Natural killer cell treated with Interleukin-12 subunit alpha and Interleukin-12 subunit beta and Interleukin-15 and Interleukin-18, amount 100 ng/mL, for 72 hours (primary cell): ENCODE data around the gene UBL4B. TPM values are rescaled to one million over a fixed set of nuclear protein-coding genes. Genes with fewer than 3 reads are reported as not detected.

Experiments used
- ATAC-seq, 2 donors: fragments of 150-1000 bp; cut with Tn5 transposase in 1 of 2; sonication (Bioruptor Pico), chemical (Tn5 transposase) in 1 of 2; 2 replicates each; pipeline ENCODE4 v1.10.0; 2021
- DNase-seq: peaks from one replicate; pipeline ENCODE4 v3.0.0; 2022; ENCODE audit warnings: low spot score
- H3K27ac Mint-ChIP-seq, 2 donors: 1 replicate in 1 of 2; 2 replicates in 1 of 2; pipeline ENCODE4 v1.8.0; 2022; ENCODE audit warnings: mixed read lengths in 2 of 2, mild to moderate bottlenecking in 1 of 2, moderate library complexity in 1 of 2
- H3K27me3 Mint-ChIP-seq, 2 donors: 1 replicate in 1 of 2; 2 replicates in 1 of 2; pipeline ENCODE4 v1.8.0; 2022; ENCODE audit warnings: mixed read lengths in 2 of 2
- H3K36me3 Mint-ChIP-seq: one replicate; pipeline ENCODE4 v1.8.0; 2022; ENCODE audit warnings: mixed read lengths
- H3K4me1 Mint-ChIP-seq, 2 donors: 1 replicate in 1 of 2; 2 replicates in 1 of 2; pipeline ENCODE4 v1.8.0; 2022; ENCODE audit warnings: low read depth in 2 of 2, mixed read lengths in 2 of 2, mild to moderate bottlenecking in 1 of 2
- H3K4me3 Mint-ChIP-seq: one replicate; pipeline ENCODE4 v1.8.0; 2022; ENCODE audit warnings: mixed read lengths
- H3K9me3 Mint-ChIP-seq: 2 replicates; pipeline ENCODE4 v1.8.0; 2022; ENCODE audit warnings: mixed read lengths
- total RNA-seq, 2 donors: library from RNA; stranded (reverse); gene quantifications; one replicate each; pipeline ENCODE4 v1.2.3, GENCODE V29; 2022

Gene UBL4B
- not detected for total RNA-seq

- Mint-ChIP-seq H3K27me3 (peaks cover 32% of the 10 kb centered on the region in 2 donors), H3K27ac (no peak within 1 kb of the TSS), H3K36me3 (no peaks in the 10 kb centered on the region)
Observed at GRCh38 chr1:110112143-110112542, at the start of gene UBL4B. TSS of gene UBL4B (plus strand) at chr1:110112443. CDS start at chr1:110112535, 92 bp downstream.

GRCh38 chr1:110062612-110063011, 49.6 kb upstream of the UBL4B start:
- no peak for DNase-seq
- H3K9me3 Mint-ChIP-seq: no peaks in the 10 kb centered on the region
- H3K4me1 Mint-ChIP-seq: peaks cover 4 to 5% of the 10 kb centered on the region in 2 donors
- peaks cover 9 to 14% of the 10 kb centered on the region in 2 donors for H3K27me3 Mint-ChIP-seq
- ATAC-seq: no peak
- H3K36me3 Mint-ChIP-seq: peaks cover 6% of the 10 kb centered on the region
- H3K4me3 Mint-ChIP-seq: no peak overlapping the region
- no peak overlapping the region for H3K27ac Mint-ChIP-seq

More at GRCh38 chr1:110112143-110112542, at the start of gene UBL4B:
- H3K9me3 Mint-ChIP-seq: no peaks in the 10 kb centered on the region
- DNase-seq (peak; percentile 25), ATAC-seq (no peak)
- peaks cover 0 to 3% of the 10 kb centered on the region in 2 donors for H3K4me1 Mint-ChIP-seq
- no peak within 1 kb of the TSS for H3K4me3 Mint-ChIP-seq

GRCh38 chr1:110063781-110064180, 48.5 kb upstream of the UBL4B start:
- DNase-seq (no peak), ATAC-seq (no peak)
- Mint-ChIP-seq H3K36me3 (peaks cover under 1% of the 10 kb centered on the region), H3K27me3 (peaks cover 14 to 22% of the 10 kb centered on the region in 2 donors), H3K4me3 (no peak overlapping the region), H3K27ac (no peak overlapping the region), H3K9me3 (no peaks in the 10 kb centered on the region), H3K4me1 (peaks cover 9 to 11% of the 10 kb centered on the region in 2 donors)

GRCh38 chr1:110064576-110065337, 47.5 kb upstream of the UBL4B start:
- H3K4me1 Mint-ChIP-seq: peaks cover 9 to 12% of the 10 kb centered on the region in 2 donors
- peaks cover 14 to 24% of the 10 kb centered on the region in 2 donors for H3K27me3 Mint-ChIP-seq
- no peak overlapping the region for H3K4me3 Mint-ChIP-seq
- no peak overlapping the region for H3K27ac Mint-ChIP-seq
- ATAC-seq: no peak
- no peak for DNase-seq
- H3K36me3 Mint-ChIP-seq: no peaks in the 10 kb centered on the region
- no peaks in the 10 kb centered on the region for H3K9me3 Mint-ChIP-seq

GRCh38 chr1:110065841-110066240, 46.4 kb upstream of the UBL4B start:
- ATAC-seq: no peak
- Mint-ChIP-seq H3K4me1 (peaks cover 5 to 7% of the 10 kb centered on the region in 2 donors), H3K27me3 (peaks cover 16 to 24% of the 10 kb centered on the region in 2 donors), H3K9me3 (no peaks in the 10 kb centered on the region), H3K36me3 (no peaks in the 10 kb centered on the region), H3K27ac (no peak overlapping the region), H3K4me3 (no peak overlapping the region)
- no peak for DNase-seq

GRCh38 chr1:110067479-110067892, 44.8 kb upstream of the UBL4B start:
- H3K27ac Mint-ChIP-seq: no peak overlapping the region

GRCh38 chr1:110067893-110068645, 44.2 kb upstream of the UBL4B start:
- H3K27ac Mint-ChIP-seq: no peak overlapping the region

More at GRCh38 chr1:110067479-110067892, 44.8 kb upstream of the UBL4B start:
- peaks cover 7 to 8% of the 10 kb centered on the region in 2 donors for H3K4me1 Mint-ChIP-seq
- H3K27me3 Mint-ChIP-seq: peaks cover 29 to 36% of the 10 kb centered on the region in 2 donors
- H3K4me3 Mint-ChIP-seq: no peak overlapping the region
- no peaks in the 10 kb centered on the region for H3K36me3 Mint-ChIP-seq
- H3K9me3 Mint-ChIP-seq: no peaks in the 10 kb centered on the region
- ATAC-seq: no peak
- no peak for DNase-seq

GRCh38 chr1:110068646-110069403, 43.4 kb upstream of the UBL4B start:
- Mint-ChIP-seq H3K36me3 (no peaks in the 10 kb centered on the region), H3K27me3 (peaks cover 38 to 39% of the 10 kb centered on the region in 2 donors), H3K4me3 (peak overlapping the region; percentile 78), H3K9me3 (no peaks in the 10 kb centered on the region), H3K27ac (no peak overlapping the region), H3K4me1 (peaks cover 7 to 8% of the 10 kb centered on the region in 2 donors)
- ATAC-seq (peak in 1 of 2 donors; percentile 61), DNase-seq (no peak)

More at GRCh38 chr1:110067893-110068645, 44.2 kb upstream of the UBL4B start:
- Mint-ChIP-seq H3K36me3 (no peaks in the 10 kb centered on the region), H3K4me3 (peak overlapping the region; percentile 78), H3K9me3 (no peaks in the 10 kb centered on the region), H3K4me1 (peaks cover 7 to 8% of the 10 kb centered on the region in 2 donors), H3K27me3 (peaks cover 32 to 39% of the 10 kb centered on the region in 2 donors)
- ATAC-seq (no peak), DNase-seq (no peak)

- no peak for ATAC-seq
- Mint-ChIP-seq H3K36me3 (no peaks in the 10 kb centered on the region), H3K9me3 (no peaks in the 10 kb centered on the region), H3K4me1 (peaks cover 7 to 8% of the 10 kb centered on the region in 2 donors), H3K27ac (no peak overlapping the region), H3K27me3 (peaks cover 44% of the 10 kb centered on the region in 2 donors), H3K4me3 (no peak overlapping the region)
- no peak for DNase-seq
Observed at GRCh38 chr1:110069404-110070281, 42.6 kb upstream of the UBL4B start.

- no peak for ATAC-seq
- H3K27me3 Mint-ChIP-seq: peaks cover 46% of the 10 kb centered on the region in 2 donors
- no peak overlapping the region for H3K4me3 Mint-ChIP-seq
- no peak overlapping the region for H3K27ac Mint-ChIP-seq
- DNase-seq: no peak
- no peaks in the 10 kb centered on the region for H3K36me3 Mint-ChIP-seq
- peaks cover 7 to 8% of the 10 kb centered on the region in 2 donors for H3K4me1 Mint-ChIP-seq
- no peaks in the 10 kb centered on the region for H3K9me3 Mint-ChIP-seq
Observed at GRCh38 chr1:110070282-110070669, 42.0 kb upstream of the UBL4B start.

GRCh38 chr1:110070671-110071242, 41.5 kb upstream of the UBL4B start, which contains the start of gene ALX3:
TSS of gene ALX3 (minus strand) at chr1:110070672. CDS start at chr1:110070612, 60 bp downstream.
- Mint-ChIP-seq H3K4me1 (peaks cover 7 to 8% of the 10 kb centered on the region in 2 donors), H3K27me3 (peaks cover 49 to 50% of the 10 kb centered on the region in 2 donors), H3K36me3 (no peaks in the 10 kb centered on the region), H3K27ac (no peak within 1 kb of the TSS), H3K9me3 (no peaks in the 10 kb centered on the region), H3K4me3 (no peak within 1 kb of the TSS)
- ATAC-seq (no peak), DNase-seq (no peak)

GRCh38 chr1:110074166-110074565, 38.1 kb upstream of the UBL4B start:
- Mint-ChIP-seq H3K4me1 (peaks cover 0 to 3% of the 10 kb centered on the region in 2 donors), H3K4me3 (no peak overlapping the region), H3K27ac (no peak overlapping the region), H3K36me3 (no peaks in the 10 kb centered on the region), H3K9me3 (no peaks in the 10 kb centered on the region), H3K27me3 (peaks cover 48% of the 10 kb centered on the region in 2 donors)
- no peak for DNase-seq
- no peak for ATAC-seq
